Panc1 (cell line): ENCODE data around the gene CDK12. TPM values are rescaled to one million over a fixed set of nuclear protein-coding genes. Genes with fewer than 3 reads are reported as not detected.

ENCODE experiments used
- ATAC-seq: fragments of 200-7000 bp; cut with Tn5 transposase; 2 replicates; pipeline ENCODE4 v1.9.1; 2020; ENCODE audit warnings: mild to moderate bottlenecking, moderate library complexity
- BruUV-seq: library from RNA; stranded (reverse); fragments of 400-500 nt; replicated peaks from 2 replicates; lab custom pipeline; 2021; lab: Mats Ljungman, UMichigan
- CTCF ChIA-PET: fragments of 300-600 bp; sonication (Branson Sonifier 250); formaldehyde crosslinking; loops from one replicate; lab custom pipeline; 2022; ENCODE audit warnings: antibody characterized with exemption; lab: Charles Lee
- POLR2A ChIA-PET: fragments of 300-600 bp; sonication (Branson Sonifier 250); formaldehyde crosslinking; loops from one replicate; lab custom pipeline; 2022; ENCODE audit warnings: antibody characterized with exemption; lab: Charles Lee
- DNase-seq: peaks from one replicate; pipeline ENCODE4 v3.0.0-alpha.2; 2010; ENCODE audit warnings: low read depth, low spot score
- H3K27ac ChIP-seq: 2 replicates; pipeline ENCODE4 v1.5.1; 2011; ENCODE audit warnings: mild to moderate bottlenecking, low read length, inconsistent platforms
- H3K27me3 ChIP-seq: fragments of 200-500 bp; sonication (Bioruptor generic); 2 replicates; pipeline ENCODE4 v1.6.0; 2014; ENCODE audit warnings: low read length, inconsistent platforms; ENCODE audit not compliant: control insufficient read depth, insufficient read depth
- H3K36me3 ChIP-seq: fragments of 200-500 bp; sonication (Bioruptor generic); 2 replicates; pipeline ENCODE4 v1.5.1; 2014; ENCODE audit warnings: inconsistent platforms, mild to moderate bottlenecking, low read length, moderate library complexity; ENCODE audit not compliant: control insufficient read depth, insufficient read depth
- H3K4me1 ChIP-seq: 2 replicates; pipeline ENCODE4 v1.5.1; 2011; ENCODE audit warnings: inconsistent platforms, mild to moderate bottlenecking, low read length, moderate library complexity; ENCODE audit not compliant: control insufficient read depth, insufficient read depth
- H3K4me3 ChIP-seq, 2 experiments: 2 replicates each; pipeline ENCODE4 v1.5.1; 2011 to 2012; ENCODE audit warnings: low read depth in 2 of 2, low read length in 2 of 2, mild to moderate bottlenecking in 2 of 2, inconsistent platforms in 1 of 2, moderate library complexity in 1 of 2
- H3K9me3 ChIP-seq: fragments of 200-500 bp; sonication (Bioruptor generic); 2 replicates; pipeline ENCODE4 v1.5.1; 2014; ENCODE audit warnings: low read depth, mild to moderate bottlenecking, inconsistent platforms, low read length, moderate library complexity; ENCODE audit not compliant: control insufficient read depth, insufficient read depth
- CTCF ChIP-seq: fragments of 450-650 bp; IDR thresholded peaks from 2 replicates; pipeline ENCODE4 v1.5.1; 2017; ENCODE audit warnings: mild to moderate bottlenecking
- POLR2AphosphoS5 ChIP-seq: IDR thresholded peaks from 2 replicates; pipeline ENCODE4 v1.6.1; 2012; ENCODE audit warnings: mild to moderate bottlenecking, low read depth, low read length, moderate library complexity
- REST ChIP-seq, 2 experiments: IDR thresholded peaks; 2 replicates each; pipeline ENCODE4 v1.6.1; 2011 to 2012; ENCODE audit warnings: low read depth in 2 of 2, control low read depth in 1 of 2, low read length in 1 of 2, mild to moderate bottlenecking in 1 of 2, moderate library complexity in 1 of 2; ENCODE audit not compliant: insufficient read depth in 1 of 2
- SIN3A ChIP-seq: IDR thresholded peaks from 2 replicates; pipeline ENCODE4 v1.6.1; 2012; ENCODE audit warnings: low read depth, mild to moderate bottlenecking, low read length, moderate library complexity, borderline replicate concordance; ENCODE audit not compliant: insufficient read depth
- TCF7L2 ChIP-seq: IDR thresholded peaks from 2 replicates; pipeline ENCODE4 v1.6.1; 2011; ENCODE audit warnings: mild to moderate bottlenecking, low read depth, low read length, inconsistent platforms
- in situ Hi-C: cut with HindIII; loops from 2 replicates; pipeline ENCODE4 v1.10.0; 2016; ENCODE audit warnings: low sequenced_read_pairs, low pct_unique_long_range_greater_than_20kb
- intact Hi-C: fragments of 100-400 bp; cut with micrococcal nuclease; formaldehyde crosslinking; loops from one replicate; pipeline ENCODE4 v1.10.0; 2022; ENCODE audit not compliant: unreplicated experiment
- total RNA-seq: library from RNA; stranded (reverse); gene quantifications from one replicate; pipeline ENCODE4 v1.2.1, GENCODE V29; 2021; ENCODE audit not compliant: unreplicated experiment

Gene CDK12
- total RNA-seq, 1 experiment from 2014 or later = 57.8 TPM

- no peaks in the 10 kb centered on the region for H3K9me3 ChIP-seq
- no peak overlapping the region for H3K4me3 ChIP-seq
- CTCF ChIA-PET = no interaction called here
- BruUV-seq = no TSS peak
- intact Hi-C loops (no loop called here), in situ Hi-C loops (no loop called here)
- H3K4me1 ChIP-seq = no peaks in the 10 kb centered on the region
- ATAC-seq (no peak), DNase-seq (no peak)
- H3K36me3 ChIP-seq = no peaks in the 10 kb centered on the region
- POLR2A ChIA-PET = no interaction called here
- H3K27ac ChIP-seq = no peak overlapping the region
- no peak for TF ChIP-seq REST (IDR thresholded peaks at IDR 0.05; ENCODE audit: insufficient read depth in 1 of 2, low read depth in 2 of 2, low read length in 1 of 2)
- TF ChIP-seq POLR2AphosphoS5 = no peak
- TF ChIP-seq TCF7L2 = no peak
- no peak for TF ChIP-seq SIN3A
- no peak for TF ChIP-seq CTCF
- H3K27me3 ChIP-seq = no peaks in the 10 kb centered on the region
These were observed 103.0 kb downstream of the CDK12 start for GRCh38 chr17:39564211-39564848.

GRCh38 chr17:39566094-39566850, 105.0 kb downstream of the CDK12 start:
- Histone ChIP-seq H3K27me3 (no peaks in the 10 kb centered on the region), H3K9me3 (no peaks in the 10 kb centered on the region), H3K36me3 (no peaks in the 10 kb centered on the region), H3K27ac (no peak overlapping the region), H3K4me3 (no peak overlapping the region), H3K4me1 (no peaks in the 10 kb centered on the region)
- DNase-seq (no peak), ATAC-seq (no peak)
- intact Hi-C loops (no loop called here), in situ Hi-C loops (no loop called here)
- TF ChIP-seq TCF7L2 (no peak), REST (IDR thresholded peaks at IDR 0.05; ENCODE audit: insufficient read depth in 1 of 2, low read depth in 2 of 2, low read length in 1 of 2) (no peak), CTCF (no peak), POLR2AphosphoS5 (no peak), SIN3A (no peak)
- ChIA-PET CTCF (no interaction called here), POLR2A (no interaction called here)
- no TSS peak for BruUV-seq
